H1 (cell line): ENCODE data around the gene DNAJC5G. TPM values are rescaled to one million over a fixed set of nuclear protein-coding genes. Genes with fewer than 3 reads are reported as not detected.

Source experiments
- CTCF ChIA-PET: fragments of 300-600 bp; sonication (Branson Sonifier 250); formaldehyde crosslinking; loops from one replicate; lab custom pipeline; 2021; ENCODE audit not compliant: partially characterized antibody; lab: Charles Lee
- POLR2A ChIA-PET: fragments of 300-600 bp; sonication (Branson Sonifier 250); formaldehyde crosslinking; loops from one replicate; lab custom pipeline; 2021; ENCODE audit warnings: inconsistent platforms; ENCODE audit not compliant: partially characterized antibody; lab: Charles Lee
- DNase-seq, 2 experiments: peaks; one replicate each; pipeline versions ENCODE4 v3.0.0 to v3.0.0-alpha.2; 2010 to 2022; ENCODE audit warnings: low spot score in 2 of 2, low read depth in 1 of 2, mixed read lengths in 1 of 2
- FAIRE-seq: peaks from 2 replicates; lab custom pipeline; 2011; peaks lifted over from hg19 to GRCh38; lab: Jason Lieb, UNC
- H2AFZ ChIP-seq: 2 replicates; pipeline ENCODE4 v1.8.1; 2012; ENCODE audit warnings: low read length, inconsistent platforms
- H2AK5ac ChIP-seq: 2 replicates; pipeline ENCODE4 v1.6.1; 2013; ENCODE audit warnings: low read depth, low read length
- H2BK120ac ChIP-seq: replicated peaks from 2 replicates; pipeline ENCODE3; 2013; ENCODE audit warnings: low read depth, low read length, inconsistent platforms
- H2BK12ac ChIP-seq: 2 replicates; pipeline ENCODE4 v1.6.1; 2013; ENCODE audit warnings: low read depth, low read length
- H2BK15ac ChIP-seq: 2 replicates; pipeline ENCODE4 v1.6.1; 2013; ENCODE audit warnings: low read length
- H2BK20ac ChIP-seq: 2 replicates; pipeline ENCODE4 v1.6.1; 2013; ENCODE audit warnings: low read length
- H2BK5ac ChIP-seq: 2 replicates; pipeline ENCODE4 v1.6.1; 2013; ENCODE audit warnings: low read depth, low read length
- H3K14ac ChIP-seq: 2 replicates; pipeline ENCODE4 v1.6.1; 2013; ENCODE audit warnings: inconsistent platforms; ENCODE audit not compliant: insufficient read length
- H3K18ac ChIP-seq: 2 replicates; pipeline ENCODE4 v1.6.1; 2013; ENCODE audit warnings: low read length; ENCODE audit errors: extremely low read depth
- H3K23ac ChIP-seq: 2 replicates; pipeline ENCODE4 v1.6.1; 2013; ENCODE audit warnings: inconsistent platforms; ENCODE audit not compliant: insufficient read length
- H3K23me2 ChIP-seq: 2 replicates; pipeline ENCODE4 v1.6.1; 2013; ENCODE audit warnings: low read depth, low read length
- H3K27ac ChIP-seq: 2 replicates; pipeline ENCODE4 v1.6.1; 2011; ENCODE audit warnings: low read depth, low read length, inconsistent platforms
- H3K27me3 ChIP-seq, 4 experiments: replicated peaks in 1 of 4; 1 replicate in 1 of 4; 2 replicates in 3 of 4; pipeline versions ENCODE4 v1.6.1 to v1.8.1; 2011 to 2013; ENCODE audit warnings: low read length in 3 of 4, mild to moderate bottlenecking in 3 of 4, inconsistent platforms in 2 of 4, mixed read lengths in 2 of 4, moderate library complexity in 1 of 4; ENCODE audit not compliant: control insufficient read depth in 3 of 4, insufficient read depth in 3 of 4; ENCODE audit errors: extremely low read depth in 1 of 4
- H3K36me3 ChIP-seq, 4 experiments: 2 replicates each; pipeline versions ENCODE4 v1.6.1 to v1.8.1; 2011 to 2013; ENCODE audit warnings: mild to moderate bottlenecking in 4 of 4, low read length in 3 of 4, moderate library complexity in 2 of 4, control low read depth in 1 of 4, inconsistent platforms in 1 of 4; ENCODE audit not compliant: insufficient read depth in 4 of 4, control insufficient read depth in 2 of 4
- H3K4ac ChIP-seq: replicated peaks from 2 replicates; pipeline ENCODE3; 2013; ENCODE audit warnings: low read length, low read depth, mixed read lengths, inconsistent platforms; ENCODE audit not compliant: insufficient read length
- H3K4me1 ChIP-seq, 4 experiments: replicated peaks in 1 of 4; 1 replicate in 1 of 4; 2 replicates in 3 of 4; pipeline versions ENCODE4 v1.6.1 to v1.8.1; 2011 to 2013; ENCODE audit warnings: low read length in 3 of 4, inconsistent platforms in 2 of 4, mixed read lengths in 1 of 4; ENCODE audit not compliant: insufficient read depth in 4 of 4, control insufficient read depth in 3 of 4
- H3K4me2 ChIP-seq, 2 experiments: 2 replicates each; pipeline versions ENCODE4 v1.6.1 to v1.8.1; 2011 to 2013; ENCODE audit warnings: low read depth in 2 of 2, low read length in 2 of 2, control low read depth in 1 of 2, inconsistent platforms in 1 of 2, mild to moderate bottlenecking in 1 of 2; ENCODE audit not compliant: insufficient read depth in 1 of 2
- H3K4me3 ChIP-seq, 4 experiments: fragments of 200-600, 300-600 bp in 1 of 4; sonication (generic), shearing (Covaris generic), sonication (Bioruptor Twin) in 1 of 4; 2 replicates each; pipeline versions ENCODE4 v1.5.1 to v1.8.1; 2011 to 2016; ENCODE audit warnings: low read length in 4 of 4, low read depth in 3 of 4, control low read depth in 2 of 4, inconsistent platforms in 2 of 4, mild to moderate bottlenecking in 2 of 4, mixed read lengths in 1 of 4, moderate library complexity in 1 of 4; ENCODE audit not compliant: insufficient read depth in 2 of 4; ENCODE audit errors: extremely low read depth in 1 of 4
- H3K56ac ChIP-seq: replicated peaks from 2 replicates; pipeline ENCODE3; 2013; ENCODE audit warnings: low read depth, mild to moderate bottlenecking, mixed read lengths, low read length, inconsistent platforms; ENCODE audit not compliant: insufficient read length
- H3K79me1 ChIP-seq: 2 replicates; pipeline ENCODE4 v1.6.1; 2013; ENCODE audit warnings: low read depth, low read length, control low read depth
- H3K79me2 ChIP-seq, 2 experiments: 2 replicates each; pipeline versions ENCODE4 v1.6.1 to v1.8.1; 2012 to 2013; ENCODE audit warnings: low read length in 2 of 2, mild to moderate bottlenecking in 2 of 2, inconsistent platforms in 1 of 2; ENCODE audit not compliant: insufficient read depth in 2 of 2, control insufficient read depth in 1 of 2
- H3K9ac ChIP-seq, 4 experiments: replicated peaks in 1 of 4; 1 replicate in 1 of 4; 2 replicates in 3 of 4; pipeline versions ENCODE4 v1.6.1 to v1.8.1; 2011 to 2013; ENCODE audit warnings: low read depth in 3 of 4, low read length in 3 of 4, control low read depth in 2 of 4, mild to moderate bottlenecking in 2 of 4, moderate library complexity in 2 of 4, inconsistent platforms in 1 of 4; ENCODE audit errors: extremely low read depth in 1 of 4
- H3K9me3 ChIP-seq, 2 experiments: 2 replicates each; pipeline versions ENCODE4 v1.6.1 to v1.8.1; 2012 to 2013; ENCODE audit warnings: mild to moderate bottlenecking in 2 of 2, moderate library complexity in 2 of 2, control low read depth in 1 of 2, inconsistent platforms in 1 of 2, low read depth in 1 of 2, low read length in 1 of 2, mixed read lengths in 1 of 2; ENCODE audit not compliant: insufficient read depth in 2 of 2
- H4K20me1 ChIP-seq, 2 experiments: replicated peaks in 1 of 2; 2 replicates each; pipeline versions ENCODE3 to v1.8.1; 2011 to 2013; ENCODE audit warnings: inconsistent platforms in 2 of 2, low read length in 2 of 2, mild to moderate bottlenecking in 1 of 2; ENCODE audit not compliant: insufficient read depth in 2 of 2, control insufficient read depth in 1 of 2
- H4K5ac ChIP-seq: 2 replicates; pipeline ENCODE4 v1.6.1; 2013; ENCODE audit warnings: low read length, low read depth, mixed read lengths, inconsistent platforms; ENCODE audit not compliant: insufficient read length
- H4K8ac ChIP-seq: 2 replicates; pipeline ENCODE4 v1.8.0; 2013; ENCODE audit warnings: mild to moderate bottlenecking, moderate library complexity, low read length, inconsistent platforms; ENCODE audit not compliant: insufficient read depth; ENCODE audit errors: extremely low read depth
- H4K91ac ChIP-seq: replicated peaks from 2 replicates; pipeline ENCODE3; 2013; ENCODE audit warnings: low read length, mixed read lengths, inconsistent platforms; ENCODE audit not compliant: insufficient read length
- BRCA1 ChIP-seq: IDR thresholded peaks from 2 replicates; pipeline ENCODE4 v1.6.1; 2012; ENCODE audit warnings: low read depth, low read length, improper control_type of control experiment
- CREB1 ChIP-seq: IDR thresholded peaks from 2 replicates; pipeline ENCODE4 v1.6.1; 2012; ENCODE audit warnings: inconsistent platforms
- CTBP2 ChIP-seq: IDR thresholded peaks from 2 replicates; pipeline ENCODE4 v1.7.0; 2011; ENCODE audit warnings: borderline replicate concordance, mild to moderate bottlenecking, moderate library complexity, mixed read lengths, low read length; ENCODE audit not compliant: insufficient read depth, insufficient read length
- CTCF ChIP-seq, 3 experiments: IDR thresholded peaks; 1 replicate in 2 of 3; 2 replicates in 1 of 3; pipeline versions ENCODE4 v1.5.1 to v1.6.1; 2011; ENCODE audit warnings: low read length in 3 of 3, mild to moderate bottlenecking in 3 of 3, inconsistent platforms in 2 of 3, low read depth in 1 of 3, moderate library complexity in 1 of 3; ENCODE audit not compliant: insufficient read depth in 1 of 3; ENCODE audit errors: control extremely low read depth in 1 of 3
- GABPA ChIP-seq: IDR thresholded peaks from 2 replicates; pipeline ENCODE4 v1.6.1; 2011; ENCODE audit warnings: mild to moderate bottlenecking, low read length, moderate library complexity, borderline replicate concordance; ENCODE audit not compliant: insufficient read depth
- JUND ChIP-seq: IDR thresholded peaks from 2 replicates; pipeline ENCODE4 v1.6.1; 2011; ENCODE audit warnings: mild to moderate bottlenecking, improper control_type of control experiment, low read length
- KDM1A ChIP-seq: fragments of 200-600, 300-600 bp; sonication (generic); IDR thresholded peaks from 2 replicates; pipeline ENCODE4 v1.7.1; 2016; ENCODE audit warnings: mild to moderate bottlenecking, low read length, borderline replicate concordance
- PHF8 ChIP-seq: fragments of 200-600 bp; sonication (generic); conservative IDR thresholded peaks from 2 replicates; pipeline ENCODE4 v1.7.1; 2012; ENCODE audit warnings: low read depth, mild to moderate bottlenecking, inconsistent platforms, low read length, moderate library complexity
- RBBP5 ChIP-seq: IDR thresholded peaks from 2 replicates; pipeline ENCODE4 v1.7.1; 2012; ENCODE audit warnings: low read depth, mild to moderate bottlenecking, inconsistent platforms, low read length, moderate library complexity, borderline replicate concordance
- SIX5 ChIP-seq: IDR thresholded peaks from 2 replicates; pipeline ENCODE4 v1.6.1; 2011; ENCODE audit warnings: mild to moderate bottlenecking, low read depth, low read length
- WGBS, 2 experiments: shearing (Covaris generic) in 1 of 2; methylation state at CpG; one replicate each; pipeline versions ENCODE4 v1.1.6 to v1.1.7; 2013 to 2015; ENCODE audit warnings: low lambda C conversion rate in 2 of 2, mixed read lengths in 2 of 2, inconsistent platforms in 1 of 2, low coverage in 1 of 2, missing lambda C conversion rate in 1 of 2; ENCODE audit not compliant: insufficient replicate concordance in 2 of 2, insufficient coverage in 1 of 2, insufficient read length in 1 of 2; ENCODE audit errors: extremely low coverage in 1 of 2, missing lambda C conversion rate in 1 of 2; 5-methylcytosine and 5-hydroxymethylcytosine counted together
- polyA plus RNA-seq, 7 experiments: library from polyadenylated mRNA; depleted of rRNA in 3 of 7; stranded (reverse) in 5 of 7; unstranded in 2 of 7; fragments of >200 nt in 5 of 7; fragments of 200-250 nt in 2 of 7; gene quantifications; 1 replicate in 5 of 7; 2 replicates in 1 of 7; 4 replicates in 1 of 7; pipeline versions ENCODE4 v1.2.1 to v1.2.3, GENCODE V29; 2011 to 2013; ENCODE audit warnings: missing spikeins in 2 of 7, mixed read lengths in 2 of 7
- total RNA-seq: library from RNA; stranded (reverse); fragmentation: NEBNext Ultra II Directional; extraction: Animal tissue kit (Norgen Biotek cat#: 25700); gene quantifications from 2 replicates; pipeline ENCODE4 v1.2.1, GENCODE V29; 2021

Gene DNAJC5G
- total and polyA plus RNA-seq, 2 of the 8 experiments (the other 6 are each of a cell fraction or from before 2014, with no cell fraction given), result 0.83 to 1.4 TPM

GRCh38 chr2:27298391-27299080 is 23.3 kb downstream of the DNAJC5G start:
- POLR2A ChIA-PET, result interaction anchor here (1.5 kb wide), 1 partner anchor 24 kb away, joined by 4 read pairs; the partner anchor contains the start of gene MPV17

More at GRCh38 chr2:27298391-27299080, 23.3 kb downstream of the DNAJC5G start:
- H3K9me3 ChIP-seq, result no peaks in the 10 kb centered on the region
- H3K36me3 ChIP-seq, result no peaks in the 10 kb centered on the region
- H3K27ac ChIP-seq, result no peak overlapping the region
- no peaks in the 10 kb centered on the region for H3K23me2 ChIP-seq
- no peak overlapping the region for H4K91ac ChIP-seq
- H3K9ac ChIP-seq, result no peak overlapping the region
- CTCF ChIA-PET, result interaction anchor here (0.8 to 12.3 kb wide), 9 partner anchors 12 to 186 kb away, joined by 3 to 413 read pairs (median 9); partner anchors contain the start of genes DNAJC5G, EIF2B4, MPV17 and SLC30A3
- no peaks in the 10 kb centered on the region for H3K79me2 ChIP-seq
- H2AK5ac ChIP-seq, result no peak overlapping the region
- H2BK120ac ChIP-seq, result no peak overlapping the region
- no peak overlapping the region for H3K4me3 ChIP-seq
- no peak overlapping the region for H2BK5ac ChIP-seq
- no peak overlapping the region for H3K18ac ChIP-seq
- H2BK20ac ChIP-seq, result no peak overlapping the region
- no peaks in the 10 kb centered on the region for H3K27me3 ChIP-seq
- H3K56ac ChIP-seq, result no peak overlapping the region
- H3K4ac ChIP-seq, result no peak overlapping the region
- no peaks in the 10 kb centered on the region for H3K79me1 ChIP-seq
- H3K4me1 ChIP-seq, result peaks cover 0 to 2% (median 0%) of the 10 kb centered on the region in 4 experiments; a peak in 2 of 7 replicates
- TF ChIP-seq JUND (no peak), GABPA (no peak), CTCF (IDR thresholded peaks at IDR 0.05; ENCODE audit: control extremely low read depth in 1 of 3, insufficient read depth in 1 of 3, low read depth in 1 of 3, low read length in 3 of 3) (no peak), CREB1 (no peak), SIX5 (no peak), KDM1A (no peak), RBBP5 (no peak), BRCA1 (no peak), PHF8 (no peak), CTBP2 (no peak)
- no peak overlapping the region for H4K8ac ChIP-seq
- H4K20me1 ChIP-seq, result no peaks in the 10 kb centered on the region
- DNase-seq, result no peak
- no peak overlapping the region for H3K4me2 ChIP-seq
- no peak overlapping the region for H3K23ac ChIP-seq
- no peak overlapping the region for H3K14ac ChIP-seq
- 92% methylated on average over 17 of the region's 18 CpGs; no CpG with 5 or more reads in 1 of the 2 experiments for WGBS, 2 experiments
- no peak overlapping the region for H2AFZ ChIP-seq
- H4K5ac ChIP-seq, result no peak overlapping the region
- no peak for FAIRE-seq
- no peak overlapping the region for H2BK12ac ChIP-seq
- no peak overlapping the region for H2BK15ac ChIP-seq
